DMS153 (cell line): ENCODE data around the gene CCNB1.
"Not testable (repeated sequence)": the region's sequence is repeated elsewhere in the genome, so short reads cannot be mapped to it uniquely, and the experiment has no call there.

Experiments used
- DNase-seq: peaks from one replicate; lab custom pipeline; 2025; lab: John Stamatoyannopoulos, UW

The CCNB1 gene

DNA sequence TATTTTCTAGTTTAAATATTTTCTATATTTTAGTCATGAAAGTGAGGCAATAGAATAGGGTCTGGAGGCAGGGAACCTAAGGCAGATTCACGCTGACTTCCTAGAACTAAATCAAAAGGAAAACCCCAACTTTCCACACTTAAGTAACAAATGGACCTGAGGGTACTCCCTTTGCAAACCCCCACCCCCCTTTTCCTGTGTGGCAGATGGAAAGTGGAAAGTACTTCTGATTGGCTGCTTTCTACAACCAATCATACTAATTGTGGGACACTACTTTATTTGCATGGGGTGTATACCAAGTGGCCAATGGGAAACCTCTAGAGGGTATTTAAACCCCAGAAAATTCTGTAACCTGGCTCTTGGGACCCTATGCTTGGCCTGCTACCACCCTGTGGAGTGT, 17.7 kb downstream of the CCNB1 start:
- DNase-seq: no peak

DNA sequence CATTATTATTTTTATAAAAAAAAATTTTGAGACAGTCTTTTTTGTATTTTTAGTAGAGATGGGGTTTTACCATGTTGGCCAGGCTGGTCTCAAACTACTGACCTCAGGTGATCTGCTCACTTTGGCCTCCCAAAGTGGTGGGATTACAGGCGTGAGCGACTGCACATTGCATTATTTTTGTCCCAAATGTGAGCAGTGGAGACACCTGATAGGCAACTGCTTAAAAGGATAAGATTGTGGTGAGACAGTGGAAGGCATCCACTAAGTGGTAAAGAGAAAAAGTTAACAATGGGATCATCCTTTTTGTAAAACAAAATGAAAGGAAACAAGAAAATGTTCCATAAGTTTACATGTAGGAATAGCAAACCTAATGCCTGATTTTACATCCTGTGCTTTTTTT, 20.4 kb downstream of the CCNB1 start:
- DNase-seq: no peak

GRCh38 chr5:69188811-69189161, 21.8 kb downstream of the CCNB1 start:
- DNase-seq: no peak

- DNase-seq: peak; percentile 57
These were observed 22.5 kb downstream of the CCNB1 start, which contains the start of gene CENPH for GRCh38 chr5:69189162-69190086. CENPH (plus strand) TSS chr5:69189583; CDS start chr5:69189635, 52 bp downstream.

DNA sequence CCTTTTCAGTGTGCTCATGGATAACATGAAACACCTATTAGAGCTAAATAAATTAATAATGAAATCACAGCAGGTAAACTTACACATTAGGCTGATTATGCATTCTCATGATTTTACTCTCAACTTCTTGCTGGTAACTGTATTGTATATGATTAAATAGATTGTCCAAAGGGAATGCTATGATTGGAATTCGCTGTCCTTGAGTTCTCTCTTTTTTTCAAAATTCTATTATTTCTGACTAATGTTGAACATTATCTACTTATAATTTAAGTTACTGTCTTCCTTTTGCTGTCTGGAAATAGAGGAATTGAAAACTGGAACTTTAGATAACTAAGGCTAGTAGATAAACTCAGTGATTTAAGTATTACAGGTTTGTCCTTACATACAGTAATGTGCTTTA, 35.5 kb downstream of the CCNB1 start:
- no peak for DNase-seq

DNA sequence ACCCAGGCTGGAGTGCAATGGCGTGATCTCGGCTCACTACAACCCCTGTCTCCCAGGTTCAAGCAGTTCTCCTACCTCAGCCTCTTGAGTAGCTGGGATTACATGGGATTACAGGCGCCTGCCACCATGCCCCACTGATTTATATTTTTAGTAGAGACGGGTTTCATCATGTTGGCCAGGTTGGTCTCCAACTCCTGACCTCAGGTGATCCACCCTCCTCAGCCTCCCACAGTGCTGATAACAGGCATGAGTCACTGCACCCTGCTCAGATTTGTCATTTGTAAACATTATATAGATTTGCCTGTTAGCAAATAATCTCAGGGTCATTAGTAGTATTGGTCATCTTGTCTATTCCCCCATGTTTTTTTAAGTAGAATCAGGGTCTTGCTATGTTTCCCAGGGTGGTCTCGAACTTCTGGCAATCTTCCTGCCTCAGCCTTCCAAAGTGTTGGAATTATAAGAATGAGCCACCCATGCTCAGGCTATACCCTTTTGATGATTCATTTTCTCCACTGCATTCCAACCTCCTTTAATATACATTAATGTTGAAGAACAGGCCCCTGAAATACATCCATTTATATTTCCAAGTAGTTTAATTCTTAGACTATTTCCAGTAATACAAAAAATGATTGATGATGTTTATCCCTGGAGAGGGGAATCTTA, 39.7 kb downstream of the CCNB1 start:
- no peak for DNase-seq

DNA sequence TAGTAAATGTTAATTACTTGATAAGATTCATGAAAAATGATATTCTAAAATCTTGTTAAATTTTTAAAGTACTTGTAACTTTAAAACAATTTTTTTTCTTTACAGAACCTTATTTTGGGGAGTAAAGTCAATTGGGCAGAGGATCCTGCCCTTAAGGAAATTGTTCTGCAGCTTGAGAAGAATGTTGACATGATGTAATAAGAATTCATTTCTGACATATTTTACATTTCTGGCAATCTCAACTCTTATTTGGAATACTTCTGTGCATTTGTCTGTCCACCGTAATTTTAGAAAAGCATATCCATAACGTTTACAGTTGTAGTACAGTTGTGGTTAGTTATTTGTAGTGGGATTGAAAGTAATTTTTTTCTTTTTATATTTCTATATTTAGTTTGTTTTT, 42.7 kb downstream of the CCNB1 start:
- DNase-seq: no peak

GRCh38 chr5:69211200-69211599, 44.2 kb downstream of the CCNB1 start:
- DNase-seq: no peak

DNA sequence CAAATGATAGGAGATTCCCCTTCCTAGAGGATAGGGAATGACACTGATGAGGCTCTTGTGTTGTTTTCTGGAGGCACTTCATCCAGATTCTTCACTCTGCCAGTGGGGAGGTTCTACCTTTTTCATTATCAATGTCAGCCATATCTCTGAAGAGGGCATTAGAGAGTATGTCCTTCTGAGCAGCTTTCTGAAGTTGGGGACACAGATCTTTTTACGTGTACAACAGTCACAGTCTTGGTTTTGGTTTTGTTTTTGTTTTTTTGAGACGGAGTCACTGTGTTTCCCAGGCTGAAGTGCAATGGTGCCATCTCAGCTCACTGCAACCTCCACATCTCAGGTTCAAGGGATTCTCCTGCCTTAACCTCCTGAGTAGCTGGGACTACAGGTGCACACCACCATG, 45.1 kb downstream of the CCNB1 start:
- DNase-seq: no peak

- DNase-seq: no peak
These were observed 46.7 kb downstream of the CCNB1 start for GRCh38 chr5:69213513-69214215.

DNA sequence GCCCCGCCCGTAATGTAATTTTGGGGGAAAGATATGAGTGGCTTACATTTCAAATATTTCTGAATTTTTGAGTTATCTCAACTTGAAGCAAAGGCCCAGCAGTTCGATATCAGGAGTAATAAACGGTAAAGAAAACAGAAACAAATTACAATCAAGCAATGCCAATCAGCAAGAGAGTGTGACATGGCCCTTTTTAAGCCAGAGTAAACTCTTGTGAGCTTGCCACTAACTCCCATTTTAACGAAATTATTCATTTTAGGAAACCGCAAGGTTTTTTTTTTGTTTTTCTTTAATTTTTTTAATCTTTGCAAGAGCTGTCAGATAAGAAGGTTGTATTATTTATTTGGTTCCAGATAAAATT, 50.2 kb downstream of the CCNB1 start:
- no peak for DNase-seq

GRCh38 chr5:69217548-69218526, 50.9 kb downstream of the CCNB1 start:
- DNase-seq: peak; percentile 69

DNA sequence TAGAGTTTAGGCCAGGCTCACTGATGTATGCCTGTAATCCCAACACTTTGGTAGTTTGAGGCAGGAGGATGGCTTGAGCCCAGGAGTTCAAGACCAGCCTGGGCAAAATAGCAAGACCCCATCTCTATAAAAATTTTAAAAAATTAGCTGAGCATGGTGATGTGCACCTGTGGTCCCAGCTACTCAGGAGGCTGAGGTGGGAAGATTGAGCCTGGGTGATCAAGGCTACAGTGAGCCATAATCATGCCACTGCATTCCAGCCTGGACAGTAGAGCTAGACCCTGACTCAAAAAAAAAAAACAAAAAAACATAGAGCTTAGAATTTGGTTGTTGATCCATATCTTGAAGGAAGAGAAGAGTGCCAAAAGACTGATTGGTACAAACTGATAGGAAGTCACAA, 53.0 kb downstream of the CCNB1 start:
- no peak for DNase-seq

DNA sequence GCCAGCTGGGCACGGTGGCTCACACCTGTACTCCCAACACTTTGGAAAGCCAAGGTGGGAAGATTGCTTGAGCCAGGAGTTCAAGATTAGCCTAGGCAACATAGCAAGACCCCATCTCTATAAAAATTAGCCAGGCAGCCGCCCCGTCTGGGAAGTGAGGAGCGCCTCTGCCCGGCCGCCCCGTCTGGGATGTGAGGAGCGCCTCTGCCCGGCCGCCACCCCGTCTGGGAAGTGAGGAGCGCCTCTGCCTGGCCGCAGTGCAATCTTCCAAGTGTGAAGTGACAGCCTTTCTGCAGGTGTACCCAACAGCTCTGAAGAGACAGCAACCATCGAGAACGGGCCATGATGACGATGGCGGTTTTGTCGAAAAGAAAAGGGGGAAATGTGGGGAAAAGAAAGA, 53.4 kb downstream of the CCNB1 start:
- DNase-seq: not testable (repeated sequence)

DNA sequence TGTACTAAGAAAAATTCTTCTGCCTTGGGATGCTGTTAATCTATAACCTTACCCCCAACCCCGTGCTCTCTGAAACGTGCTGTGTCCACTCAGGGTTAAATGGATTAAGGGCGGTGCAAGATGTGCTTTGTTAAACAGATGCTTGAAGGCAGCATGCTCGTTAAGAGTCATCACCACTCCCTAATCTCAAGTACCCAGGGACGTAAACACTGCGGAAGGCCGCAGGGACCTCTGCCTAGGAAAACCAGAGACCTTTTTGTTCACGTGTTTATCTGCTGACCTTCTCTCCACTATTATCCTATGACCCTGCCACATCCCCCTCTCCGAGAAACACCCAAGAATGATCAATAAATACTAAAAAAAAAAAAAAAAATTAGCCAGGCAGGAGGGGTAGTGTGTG, 53.9 kb downstream of the CCNB1 start:
- not testable (repeated sequence) for DNase-seq

GRCh38 chr5:69224520-69224919, 57.6 kb downstream of the CCNB1 start:
- no peak for DNase-seq

DNA sequence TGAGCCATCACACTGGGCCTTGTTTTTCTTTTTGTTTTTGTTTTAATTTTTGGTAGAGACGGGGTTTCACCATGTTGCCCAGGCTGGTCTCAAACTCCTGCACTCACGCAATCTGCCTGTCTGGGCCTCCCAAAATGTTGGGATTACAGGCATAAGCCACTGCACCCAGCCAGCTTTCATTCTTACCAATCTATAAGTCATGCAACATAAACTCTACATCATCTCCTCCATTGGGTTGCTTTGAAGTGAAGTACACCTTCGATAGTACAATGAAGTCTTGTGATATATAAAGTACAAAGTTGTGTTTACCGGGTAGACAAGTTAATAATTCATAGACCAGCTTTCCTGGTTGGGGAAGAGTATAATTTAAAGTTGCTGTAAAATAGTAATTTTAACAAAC, 58.9 kb downstream of the CCNB1 start:
- DNase-seq: no peak
